ENCODE results near the gene CDH4.

- no peak for TF ChIP-seq POLR2A (IDR thresholded peaks at IDR 0.05)
- TF ChIP-seq, protein P1, sequence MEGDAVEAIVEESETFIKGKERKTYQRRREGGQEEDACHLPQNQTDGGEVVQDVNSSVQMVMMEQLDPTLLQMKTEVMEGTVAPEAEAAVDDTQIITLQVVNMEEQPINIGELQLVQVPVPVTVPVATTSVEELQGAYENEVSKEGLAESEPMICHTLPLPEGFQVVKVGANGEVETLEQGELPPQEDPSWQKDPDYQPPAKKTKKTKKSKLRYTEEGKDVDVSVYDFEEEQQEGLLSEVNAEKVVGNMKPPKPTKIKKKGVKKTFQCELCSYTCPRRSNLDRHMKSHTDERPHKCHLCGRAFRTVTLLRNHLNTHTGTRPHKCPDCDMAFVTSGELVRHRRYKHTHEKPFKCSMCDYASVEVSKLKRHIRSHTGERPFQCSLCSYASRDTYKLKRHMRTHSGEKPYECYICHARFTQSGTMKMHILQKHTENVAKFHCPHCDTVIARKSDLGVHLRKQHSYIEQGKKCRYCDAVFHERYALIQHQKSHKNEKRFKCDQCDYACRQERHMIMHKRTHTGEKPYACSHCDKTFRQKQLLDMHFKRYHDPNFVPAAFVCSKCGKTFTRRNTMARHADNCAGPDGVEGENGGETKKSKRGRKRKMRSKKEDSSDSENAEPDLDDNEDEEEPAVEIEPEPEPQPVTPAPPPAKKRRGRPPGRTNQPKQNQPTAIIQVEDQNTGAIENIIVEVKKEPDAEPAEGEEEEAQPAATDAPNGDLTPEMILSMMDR (IDR thresholded peaks at IDR 0.05): no peak
These were observed 54.9 kb downstream of the CDH4 start for GRCh38 chr20:61306937-61307475.
